Esophagus muscularis mucosa (tissue), 4 donors: ENCODE measurements around the gene KCNH1.

Experiments
- CTCF ChIP-seq, 3 experiments: fragments of 200-600 bp in 2 of 3; fragments of 450-650 bp in 1 of 3; sonication (generic) in 2 of 3; IDR thresholded peaks; one replicate each; pipeline ENCODE4 v1.5.1; 2017 to 2019; ENCODE audit warnings: antibody characterized with exemption in 3 of 3, mild to moderate bottlenecking in 2 of 3, moderate library complexity in 1 of 3
- EP300 ChIP-seq: sonication (generic); formaldehyde crosslinking; IDR thresholded peaks from one replicate; pipeline ENCODE4 v1.6.1; 2017; ENCODE audit warnings: antibody characterized with exemption
- POLR2A ChIP-seq: fragments of 450-650 bp; IDR thresholded peaks from one replicate; pipeline ENCODE4 v1.6.1; 2017; ENCODE audit warnings: antibody characterized with exemption, moderate library complexity, mild to moderate bottlenecking, low read depth
- POLR2AphosphoS5 ChIP-seq, 2 donors: sonication (generic); formaldehyde crosslinking; IDR thresholded peaks; one replicate each; pipeline ENCODE4 v1.6.1; 2017; ENCODE audit warnings: antibody characterized with exemption in 2 of 2

GRCh38 chr1:210631399-210631798, 502.5 kb downstream of the KCNH1 start:
- TF ChIP-seq EP300: no peak
- no peak for TF ChIP-seq CTCF (IDR thresholded peaks at IDR 0.05)
- no peak for TF ChIP-seq POLR2AphosphoS5 (IDR thresholded peaks at IDR 0.05)
- no peak for TF ChIP-seq POLR2A
